Progenitor cell of endocrine pancreas (in vitro differentiated cells): ENCODE data around the gene SMAD3. TPM values are rescaled to one million over a fixed set of nuclear protein-coding genes. Genes with fewer than 3 reads are reported as not detected.

Experiments
- DNase-seq: peaks from one replicate; pipeline ENCODE4 v3.0.0; 2021; ENCODE audit warnings: low spot score; ENCODE audit not compliant: unreplicated experiment
- H3K27ac Mint-ChIP-seq: 2 replicates; pipeline ENCODE4 v1.8.0; 2021; ENCODE audit warnings: mild to moderate bottlenecking, moderate library complexity, mixed read lengths
- H3K27me3 Mint-ChIP-seq: 2 replicates; pipeline ENCODE4 v1.8.0; 2021; ENCODE audit warnings: mixed read lengths
- H3K36me3 Mint-ChIP-seq: 2 replicates; pipeline ENCODE4 v1.8.0; 2022; ENCODE audit warnings: mixed read lengths; ENCODE audit not compliant: insufficient read depth
- H3K4me1 Mint-ChIP-seq: 2 replicates; pipeline ENCODE4 v1.8.0; 2021; ENCODE audit warnings: low read depth, mixed read lengths
- H3K4me3 Mint-ChIP-seq: 2 replicates; pipeline ENCODE4 v1.8.0; 2021; ENCODE audit warnings: low read depth, mild to moderate bottlenecking, moderate library complexity, mixed read lengths
- H3K9me3 Mint-ChIP-seq: 2 replicates; pipeline ENCODE4 v1.8.0; 2021; ENCODE audit warnings: low read depth, mixed read lengths
- CTCF ChIP-seq: fragments of 200-600 bp; sonication (generic); IDR thresholded peaks from one replicate; pipeline ENCODE4 v1.5.0; 2021; ENCODE audit warnings: antibody characterized with exemption, mild to moderate bottlenecking; ENCODE audit not compliant: unreplicated experiment
- total RNA-seq: library from RNA; stranded (reverse); gene quantifications from 2 replicates; pipeline ENCODE4 v1.2.1, GENCODE V29; 2021

The SMAD3 gene
- total RNA-seq, 1 donor from 2014 or later = 51.3 TPM

- no peak for DNase-seq
- no peak for TF ChIP-seq CTCF
- H3K4me1 Mint-ChIP-seq = peaks cover 14% of the 10 kb centered on the region
Observed at GRCh38 chr15:67242708-67243111, 177.3 kb downstream of the SMAD3 start.

More at GRCh38 chr15:67242708-67243111, 177.3 kb downstream of the SMAD3 start:
- Mint-ChIP-seq H3K27me3 (no peaks in the 10 kb centered on the region), H3K36me3 (peaks cover 15% of the 10 kb centered on the region), H3K27ac (no peak overlapping the region), H3K9me3 (peaks cover 4% of the 10 kb centered on the region), H3K4me3 (no peak overlapping the region)

Other genes with a start within 250 kb of the SMAD3 start
- 60.5 and 60.6 TPM in 2 replicates for gene AAGAB, start 189.1 kb downstream of the SMAD3 start, total RNA-seq
- gene IQCH, start 189.2 kb downstream of the SMAD3 start, total RNA-seq = 5.2 TPM in 2 replicates